RKO (cell line): ENCODE results near the gene GBE1.

Experiments
- DNase-seq: peaks from one replicate; pipeline ENCODE4 v3.0.0-alpha.2; 2016; ENCODE audit warnings: low spot score

Gene GBE1

DNA sequence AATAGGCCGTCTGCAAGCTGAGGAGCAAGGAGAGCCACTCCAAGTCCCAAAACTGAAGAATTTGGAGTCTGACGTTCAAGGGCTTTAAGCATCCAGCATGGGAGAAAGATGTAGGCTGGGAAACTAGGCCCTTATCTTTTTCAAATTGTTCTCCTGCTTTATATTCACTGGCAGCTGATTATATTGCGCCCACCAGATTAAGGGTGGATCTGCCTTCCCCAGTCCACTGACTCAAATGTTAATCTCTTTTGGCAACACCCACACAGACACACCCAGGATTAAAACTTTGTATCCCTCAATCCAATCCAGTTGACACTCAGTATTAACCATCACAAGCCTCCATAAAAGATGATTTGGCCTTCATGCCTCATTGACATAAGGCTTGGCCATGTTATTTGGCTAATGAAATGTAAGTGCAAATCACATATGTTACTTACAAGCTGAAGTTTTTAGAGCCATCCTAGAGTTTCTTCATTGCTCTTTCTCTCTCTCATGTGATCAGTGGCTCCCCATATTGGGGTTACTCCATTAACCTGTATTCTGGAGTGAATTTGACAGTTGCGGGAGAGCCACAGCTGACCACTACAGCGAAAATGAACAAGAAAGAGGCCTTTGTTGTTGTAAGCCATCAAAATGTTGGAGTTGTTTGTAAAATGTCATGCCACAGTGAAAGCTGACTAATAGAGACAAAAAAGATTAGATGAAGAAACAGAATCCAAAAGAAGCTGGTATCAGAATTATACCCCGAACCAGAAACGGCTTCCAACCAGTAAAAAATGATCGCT is 61.7 kb downstream of the GBE1 start:
- DNase-seq, result no peak

- no peak for DNase-seq
Measured at GRCh38 chr3:81696090-81696489, 65.4 kb downstream of the GBE1 start.

- no peak for DNase-seq
Measured at GRCh38 chr3:81695302-81695701, 66.1 kb downstream of the GBE1 start.

DNA sequence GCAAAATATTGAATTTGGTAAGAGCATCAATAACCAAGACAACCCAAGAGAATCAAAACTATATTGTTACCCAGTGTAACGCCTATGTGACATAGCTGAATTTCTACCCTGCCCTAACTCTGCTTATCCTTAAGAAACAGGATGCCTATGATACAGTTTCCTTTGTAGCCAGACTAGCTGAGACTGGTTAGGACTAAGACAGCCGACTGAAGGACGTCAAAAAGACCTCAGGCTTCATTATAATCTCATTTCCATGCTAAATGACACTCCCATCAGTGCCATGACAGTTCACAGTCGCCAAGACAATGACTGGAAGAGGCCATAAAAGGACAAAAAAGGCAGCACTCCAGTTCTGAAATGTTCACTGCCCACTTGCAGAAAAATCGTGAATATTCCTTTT is 66.8 kb downstream of the GBE1 start:
- no peak for DNase-seq

DNA sequence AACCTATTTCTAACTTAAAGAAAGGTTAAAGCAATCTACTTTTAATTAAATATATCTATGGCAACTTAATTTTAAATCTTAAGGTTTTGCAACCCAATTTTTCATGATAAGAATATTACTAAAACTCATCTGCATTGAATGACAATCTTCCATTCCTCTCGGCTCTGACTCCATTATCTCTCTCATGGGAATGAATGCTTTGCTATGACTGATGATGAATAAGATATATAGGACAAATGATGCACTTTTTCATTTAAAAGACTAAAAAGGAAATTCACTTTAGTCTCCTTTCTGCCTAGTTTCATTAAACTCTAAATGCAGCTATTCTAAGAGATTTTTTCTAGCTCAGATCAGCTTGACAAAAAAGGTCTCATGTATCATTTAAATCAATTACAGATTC is 68.7 kb downstream of the GBE1 start:
- DNase-seq, result no peak

DNA sequence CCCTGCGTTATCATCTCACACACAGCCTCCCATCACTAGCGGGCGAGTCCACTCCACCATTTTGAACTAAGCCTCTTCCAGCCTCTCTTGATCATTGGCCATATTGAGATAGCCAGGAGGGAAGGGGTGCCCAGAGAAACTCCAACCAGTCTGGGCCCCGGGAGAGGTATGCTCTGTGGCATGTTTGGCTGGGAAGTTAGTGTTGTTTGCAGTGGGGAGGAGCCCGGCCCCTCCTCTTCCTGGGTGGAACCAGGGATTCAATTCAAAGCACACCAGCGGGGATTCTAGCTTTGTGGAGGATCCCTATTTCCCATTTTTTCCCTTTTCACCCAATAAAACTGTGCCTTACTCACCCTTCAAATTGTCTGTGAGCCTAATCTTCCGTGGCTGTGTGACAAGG is 71.8 kb downstream of the GBE1 start:
- DNase-seq, result no peak

DNA sequence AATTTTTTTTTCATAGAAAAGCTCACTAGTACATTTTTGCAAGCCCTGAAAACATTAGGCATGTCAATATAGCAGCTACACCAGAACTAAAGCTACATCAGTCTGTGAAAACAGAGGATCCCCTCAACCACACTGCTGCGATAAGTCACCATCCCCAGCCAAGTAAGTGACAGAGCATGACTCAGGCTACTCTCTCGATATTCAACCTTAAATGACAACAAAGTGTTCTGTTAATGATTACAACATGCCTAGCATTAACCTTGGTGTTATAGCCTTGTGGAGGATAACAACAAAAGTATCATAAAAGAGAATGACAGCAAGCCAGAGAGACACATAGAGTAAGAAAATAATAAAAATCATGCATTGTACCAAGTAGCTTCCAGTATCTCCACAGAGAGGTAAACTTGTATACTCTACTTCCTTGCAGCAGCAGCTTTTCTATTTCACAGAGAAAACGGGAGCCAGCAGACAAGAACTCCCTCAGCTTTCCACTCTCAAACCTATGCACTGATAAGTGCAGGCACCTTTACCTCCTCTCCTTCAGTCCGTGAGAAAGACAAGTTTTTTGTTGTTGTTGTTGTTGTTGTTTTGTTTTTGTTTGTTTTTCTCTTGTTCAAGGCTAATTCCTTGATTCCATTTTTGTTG is 76.6 kb downstream of the GBE1 start:
- DNase-seq, result peak; percentile 32

GRCh38 chr3:81676706-81677456 is 84.6 kb downstream of the GBE1 start:
- DNase-seq, result no peak

GRCh38 chr3:81674690-81675089 is 86.8 kb downstream of the GBE1 start:
- DNase-seq, result no peak

DNA sequence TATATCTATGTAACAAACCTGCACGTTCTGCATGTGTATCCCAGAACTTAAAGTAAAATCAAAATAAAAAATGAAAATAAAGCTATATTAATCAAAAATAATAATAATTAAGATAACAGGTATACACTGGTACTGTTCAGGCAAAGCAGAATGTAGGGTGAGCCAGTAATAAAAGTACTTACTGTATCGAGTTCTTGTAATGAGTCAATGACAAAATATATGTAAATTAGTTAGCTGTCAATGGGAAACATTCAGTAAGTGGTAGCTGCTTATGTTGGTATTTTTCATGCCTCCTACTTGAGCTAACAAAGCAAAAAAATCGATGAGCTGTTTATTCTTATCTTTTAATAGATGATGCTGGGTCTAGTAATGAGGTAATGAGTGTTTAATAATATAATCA is 93.2 kb downstream of the GBE1 start:
- no peak for DNase-seq

DNA sequence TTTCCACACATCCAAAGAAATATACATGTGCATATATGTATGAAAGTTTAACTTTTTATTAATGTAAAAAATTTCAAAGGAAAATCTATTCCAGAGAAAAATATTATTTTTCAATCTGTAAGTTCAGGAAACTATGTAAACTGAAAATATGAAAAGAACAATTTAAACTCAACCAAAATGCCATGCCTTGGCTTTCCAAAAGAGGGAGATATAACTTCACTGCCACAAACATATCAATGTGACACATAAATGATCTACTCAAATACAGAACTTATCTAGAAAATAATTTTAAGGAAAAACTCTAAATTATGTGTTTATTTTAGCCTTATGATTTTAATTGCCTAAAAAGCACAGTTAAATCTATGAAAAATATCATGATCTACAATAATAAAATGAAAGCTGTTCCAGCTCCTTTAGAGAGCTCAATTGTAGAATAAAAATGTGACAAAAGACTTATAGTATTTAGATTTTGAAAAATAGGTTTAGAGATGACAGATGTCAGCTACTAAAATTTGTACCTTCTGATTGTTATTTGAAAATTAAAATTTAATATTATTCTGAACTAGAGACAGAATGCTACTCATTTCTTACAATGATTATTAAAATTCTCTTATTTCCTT is 94.8 kb downstream of the GBE1 start:
- DNase-seq, result peak; percentile 57

GRCh38 chr3:81663114-81663513 is 98.3 kb downstream of the GBE1 start:
- DNase-seq, result no peak

GRCh38 chr3:81660036-81660435 is 101.4 kb downstream of the GBE1 start:
- no peak for DNase-seq

- no peak for DNase-seq
Measured at GRCh38 chr3:81658322-81658997, 103.0 kb downstream of the GBE1 start.

DNA sequence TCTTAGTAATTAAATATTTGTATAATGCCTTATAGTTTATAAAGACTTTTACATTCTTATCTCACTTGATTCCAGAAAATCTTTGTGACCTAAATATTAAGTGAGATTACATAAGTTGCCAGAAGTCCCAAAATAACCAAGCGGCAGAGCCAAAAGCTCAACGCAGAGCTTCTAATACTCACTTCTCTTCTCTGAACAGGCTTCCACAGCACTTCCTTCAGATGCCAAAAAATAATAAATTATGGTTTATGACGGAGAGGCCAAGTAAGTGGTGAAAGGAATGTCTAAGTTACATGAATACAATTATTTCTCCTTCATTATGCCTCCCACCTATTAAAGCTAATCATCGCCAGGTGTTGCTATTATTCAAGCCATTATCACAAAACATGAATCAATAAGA is 110.3 kb downstream of the GBE1 start:
- no peak for DNase-seq

GRCh38 chr3:81650187-81650586 is 111.3 kb downstream of the GBE1 start:
- no peak for DNase-seq

- DNase-seq, result no peak
Measured at GRCh38 chr3:81645248-81645647, 116.2 kb downstream of the GBE1 start.

DNA sequence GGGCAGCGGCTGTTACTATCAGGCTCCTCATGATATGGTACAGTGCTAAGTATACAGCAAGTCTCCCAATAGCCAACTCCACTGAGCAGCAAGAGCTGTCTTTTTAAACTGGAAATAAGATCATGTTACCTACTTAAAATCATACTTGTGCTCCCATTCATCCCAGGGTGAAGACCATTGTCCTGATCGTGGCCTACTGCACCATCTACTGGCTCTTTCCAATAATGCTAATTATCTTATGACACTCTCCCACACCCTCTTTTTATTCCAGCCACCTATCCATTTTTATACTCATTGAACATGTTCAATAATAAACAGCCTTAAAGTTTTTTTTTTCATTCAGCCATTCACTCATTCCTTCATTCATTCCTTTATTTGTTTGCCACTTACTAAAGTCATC is 117.7 kb downstream of the GBE1 start:
- DNase-seq, result peak; percentile 41

DNA sequence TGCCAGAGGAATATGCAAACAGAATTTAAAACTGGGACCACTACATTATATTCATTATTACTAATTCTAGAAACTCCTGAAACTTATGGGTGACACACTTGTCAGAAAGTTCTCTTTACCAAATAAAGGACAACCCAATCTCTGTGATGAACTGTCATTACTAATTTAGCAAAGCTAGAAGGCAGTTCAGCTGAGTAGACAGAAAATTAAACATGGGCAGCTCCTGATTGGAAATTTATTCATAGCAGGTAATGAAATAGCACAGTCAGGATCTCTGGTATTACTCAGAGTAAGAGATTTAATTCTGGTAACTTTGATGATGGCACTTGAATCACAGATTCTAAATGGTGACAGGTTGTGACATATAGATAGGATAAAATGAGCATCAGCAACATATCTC is 123.0 kb downstream of the GBE1 start:
- DNase-seq, result no peak

DNA sequence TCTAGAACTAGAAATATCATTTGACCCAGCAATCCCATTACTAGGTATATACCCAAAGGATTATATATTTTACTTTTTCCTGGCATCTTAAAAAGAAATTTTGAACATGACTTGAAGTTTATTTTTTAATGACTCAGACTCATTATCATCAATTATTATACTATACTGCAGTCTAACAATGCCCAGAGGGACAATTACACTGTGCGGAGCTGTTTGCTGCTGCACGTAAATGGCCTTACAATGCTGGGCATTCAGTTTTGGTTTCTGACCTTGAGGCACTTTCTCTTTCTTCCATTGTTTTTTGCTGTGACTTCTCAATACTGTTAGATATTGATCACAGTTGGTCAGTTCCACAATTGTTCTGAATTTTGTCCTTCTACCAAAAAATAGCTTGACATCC is 128.8 kb downstream of the GBE1 start:
- no peak for DNase-seq

DNA sequence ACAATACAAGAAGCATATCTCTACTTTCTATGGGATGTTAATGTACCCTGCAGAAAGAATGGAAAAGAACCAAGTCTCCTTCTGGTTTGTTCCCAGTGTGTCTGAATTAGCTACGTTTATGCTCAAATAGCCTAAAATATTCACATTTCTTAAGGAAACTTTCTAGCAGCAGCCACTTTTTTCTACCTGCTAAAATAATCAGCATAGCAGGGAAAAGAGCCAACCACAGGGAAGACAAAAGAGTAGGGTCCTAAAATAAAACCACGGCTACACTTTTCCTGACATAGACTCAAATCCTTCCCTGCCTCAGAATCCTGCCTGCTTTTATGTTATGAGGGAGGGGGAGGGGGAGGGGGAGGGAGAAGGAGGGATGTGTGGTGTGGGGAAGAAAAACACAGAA is 136.7 kb downstream of the GBE1 start:
- no peak for DNase-seq

GRCh38 chr3:81622395-81622794 is 139.1 kb downstream of the GBE1 start:
- no peak for DNase-seq
